K562 (cell line): ENCODE results near the gene LRGUK. TPM values are rescaled to one million over a fixed set of nuclear protein-coding genes. Genes with fewer than 3 reads are reported as not detected.
A peak's percentile ranks its signal among the peaks of the same experiment; 100 is the strongest.

Source experiments
- DMBX1 ChIP-seq: fragments of 250-450 bp; sonication (Bioruptor Pico); IDR thresholded peaks from 2 replicates; pipeline ENCODE4 v1.8.0; 2022; ENCODE audit warnings: inconsistent platforms, mild to moderate bottlenecking, moderate library complexity, borderline replicate concordance
- E2F3 ChIP-seq: fragments of 250-450 bp; sonication (Bioruptor Pico); IDR thresholded peaks from 2 replicates; pipeline ENCODE4 v1.4.0; 2020; ENCODE audit warnings: mild to moderate bottlenecking
- ETV1 ChIP-seq: fragments of 450-650 bp; conservative IDR thresholded peaks from 2 replicates; pipeline ENCODE4 v1.6.1; 2016; ENCODE audit warnings: missing genetic modification characterization, control low read depth, low read depth, missing compliant biosample characterization
- KLF6 ChIP-seq: fragments of 250-450 bp; sonication (Bioruptor Pico); IDR thresholded peaks from 2 replicates; pipeline ENCODE4 v1.4.0; 2020; ENCODE audit warnings: mild to moderate bottlenecking, moderate library complexity, borderline replicate concordance
- RBBP5 ChIP-seq: fragments of 200-600 bp; sonication (generic); IDR thresholded peaks from 2 replicates; pipeline ENCODE4 v1.6.1; 2012; ENCODE audit warnings: borderline replicate concordance, mild to moderate bottlenecking, low read length, control low read depth, inconsistent platforms; ENCODE audit not compliant: insufficient read depth, poor library complexity, severe bottlenecking
- TCFL5 ChIP-seq: fragments of 250-450 bp; sonication (Bioruptor Pico); conservative IDR thresholded peaks from 2 replicates; pipeline ENCODE4 v1.6.1; 2021; ENCODE audit warnings: mild to moderate bottlenecking, moderate library complexity, matching md5 sums
- TRIM28 ChIP-seq: fragments of 450-650 bp; IDR thresholded peaks from 2 replicates; pipeline ENCODE4 v1.6.1; 2017
- ZNF586 ChIP-seq: fragments of 450-650 bp; formaldehyde crosslinking; conservative IDR thresholded peaks from 2 replicates; pipeline ENCODE4 v1.4.0; 2020; ENCODE audit warnings: mild to moderate bottlenecking, moderate library complexity
- polyA plus RNA-seq, 8 experiments: library from polyadenylated mRNA; depleted of rRNA in 4 of 8; stranded (reverse) in 5 of 8; unstranded in 3 of 8; fragments of >200 nt; fragmentation: Nextera tagmentation in 2 of 8; fragmentation: Illumina TruSeq in 1 of 8; extraction: Ambion mirVana in 2 of 8; extraction: Trizol in 1 of 8; gene quantifications; 2 replicates each; pipeline versions ENCODE4 v1.2.1 to v1.2.3, GENCODE V29; 2011 to 2014; ENCODE audit warnings: inconsistent platforms in 1 of 8, missing spikeins in 1 of 8
- total RNA-seq, 7 experiments: library from RNA; depleted of rRNA in 6 of 7; stranded (reverse); fragments of >200 nt in 6 of 7; fragmentation: Illumina TruSeq in 2 of 7; extraction: Trizol in 2 of 7; gene quantifications; 2 replicates each; pipeline versions ENCODE4 v1.2.1 to v1.2.3, GENCODE V29; 2011 to 2021; ENCODE audit warnings: low replicate concordance in 1 of 7
- TF ChIP-seq, protein P1 (sequence below), 2 experiments: IDR thresholded peaks in 1 of 2; conservative IDR thresholded peaks in 1 of 2; 2 replicates each; pipeline ENCODE4 v1.6.1; 2016; ENCODE audit warnings: low read depth in 2 of 2, mild to moderate bottlenecking in 1 of 2, missing compliant biosample characterization in 1 of 2, missing genetic modification characterization in 1 of 2, moderate library complexity in 1 of 2
- TF ChIP-seq, protein P2 (sequence below): sonication (generic); formaldehyde crosslinking; IDR thresholded peaks from 2 replicates; pipeline ENCODE4 v1.8.0; 2022; ENCODE audit warnings: mild to moderate bottlenecking, missing genetic modification reagents, borderline replicate concordance
- TF ChIP-seq, protein P3 (sequence below): fragments of 200-600 bp; sonication (generic); IDR thresholded peaks from one replicate; pipeline ENCODE4 v1.6.1; 2012; ENCODE audit warnings: mild to moderate bottlenecking, low read depth, low read length, inconsistent platforms

Gene LRGUK
- total and polyA plus RNA-seq, 9 of the 15 experiments (the other 6 are each of a cell fraction or from before 2014, with no cell fraction given) = 0.04 to 0.33 (median 0.18) TPM

DNA sequence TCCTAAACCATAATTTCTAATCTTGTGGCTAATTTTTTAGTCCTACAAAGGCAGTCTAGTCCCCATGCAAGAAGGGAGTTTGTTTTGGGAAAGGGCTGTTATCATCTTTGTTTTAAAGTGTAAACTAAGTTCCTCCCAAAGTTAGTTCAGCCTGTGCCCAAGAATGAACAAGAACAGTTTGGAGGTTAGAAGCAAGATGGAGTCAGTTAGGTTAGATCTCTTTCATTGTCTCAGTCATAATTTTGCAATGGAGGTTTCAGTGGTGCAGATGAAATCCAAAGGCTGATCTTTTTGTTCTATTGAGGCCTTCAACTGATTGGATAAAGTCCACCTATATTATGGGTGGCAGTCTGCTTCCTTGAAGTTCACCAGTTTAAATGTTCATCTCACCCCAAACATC, 68.1 kb downstream of the LRGUK start (continued):
- TF ChIP-seq, protein P1, sequence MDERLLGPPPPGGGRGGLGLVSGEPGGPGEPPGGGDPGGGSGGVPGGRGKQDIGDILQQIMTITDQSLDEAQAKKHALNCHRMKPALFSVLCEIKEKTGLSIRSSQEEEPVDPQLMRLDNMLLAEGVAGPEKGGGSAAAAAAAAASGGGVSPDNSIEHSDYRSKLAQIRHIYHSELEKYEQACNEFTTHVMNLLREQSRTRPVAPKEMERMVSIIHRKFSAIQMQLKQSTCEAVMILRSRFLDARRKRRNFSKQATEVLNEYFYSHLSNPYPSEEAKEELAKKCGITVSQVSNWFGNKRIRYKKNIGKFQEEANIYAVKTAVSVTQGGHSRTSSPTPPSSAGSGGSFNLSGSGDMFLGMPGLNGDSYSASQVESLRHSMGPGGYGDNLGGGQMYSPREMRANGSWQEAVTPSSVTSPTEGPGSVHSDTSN (CRISPR knock-in tag; IDR thresholded peaks at IDR 0.05; ENCODE audit: low read depth) = no peak
- TF ChIP-seq, protein P1 (tag; conservative IDR thresholded peaks at IDR 0.05; ENCODE audit: low read depth) = 0 out of 2 replicates have a peak, but pooled peaks have one; percentile 5
- TF ChIP-seq ETV1 (tag) = no peak
- no peak for TF ChIP-seq TRIM28
- 0 out of 2 replicates have a peak, but pooled peaks have one; percentile 48 for TF ChIP-seq E2F3
- TF ChIP-seq, protein P2, sequence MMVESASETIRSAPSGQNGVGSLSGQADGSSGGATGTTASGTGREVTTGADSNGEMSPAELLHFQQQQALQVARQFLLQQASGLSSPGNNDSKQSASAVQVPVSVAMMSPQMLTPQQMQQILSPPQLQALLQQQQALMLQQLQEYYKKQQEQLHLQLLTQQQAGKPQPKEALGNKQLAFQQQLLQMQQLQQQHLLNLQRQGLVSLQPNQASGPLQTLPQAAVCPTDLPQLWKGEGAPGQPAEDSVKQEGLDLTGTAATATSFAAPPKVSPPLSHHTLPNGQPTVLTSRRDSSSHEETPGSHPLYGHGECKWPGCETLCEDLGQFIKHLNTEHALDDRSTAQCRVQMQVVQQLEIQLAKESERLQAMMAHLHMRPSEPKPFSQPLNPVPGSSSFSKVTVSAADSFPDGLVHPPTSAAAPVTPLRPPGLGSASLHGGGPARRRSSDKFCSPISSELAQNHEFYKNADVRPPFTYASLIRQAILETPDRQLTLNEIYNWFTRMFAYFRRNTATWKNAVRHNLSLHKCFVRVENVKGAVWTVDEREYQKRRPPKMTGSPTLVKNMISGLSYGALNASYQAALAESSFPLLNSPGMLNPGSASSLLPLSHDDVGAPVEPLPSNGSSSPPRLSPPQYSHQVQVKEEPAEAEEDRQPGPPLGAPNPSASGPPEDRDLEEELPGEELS = no peak
- TF ChIP-seq DMBX1 (CRISPR knock-in tag) = peak; percentile 97
- TF ChIP-seq, protein P3, sequence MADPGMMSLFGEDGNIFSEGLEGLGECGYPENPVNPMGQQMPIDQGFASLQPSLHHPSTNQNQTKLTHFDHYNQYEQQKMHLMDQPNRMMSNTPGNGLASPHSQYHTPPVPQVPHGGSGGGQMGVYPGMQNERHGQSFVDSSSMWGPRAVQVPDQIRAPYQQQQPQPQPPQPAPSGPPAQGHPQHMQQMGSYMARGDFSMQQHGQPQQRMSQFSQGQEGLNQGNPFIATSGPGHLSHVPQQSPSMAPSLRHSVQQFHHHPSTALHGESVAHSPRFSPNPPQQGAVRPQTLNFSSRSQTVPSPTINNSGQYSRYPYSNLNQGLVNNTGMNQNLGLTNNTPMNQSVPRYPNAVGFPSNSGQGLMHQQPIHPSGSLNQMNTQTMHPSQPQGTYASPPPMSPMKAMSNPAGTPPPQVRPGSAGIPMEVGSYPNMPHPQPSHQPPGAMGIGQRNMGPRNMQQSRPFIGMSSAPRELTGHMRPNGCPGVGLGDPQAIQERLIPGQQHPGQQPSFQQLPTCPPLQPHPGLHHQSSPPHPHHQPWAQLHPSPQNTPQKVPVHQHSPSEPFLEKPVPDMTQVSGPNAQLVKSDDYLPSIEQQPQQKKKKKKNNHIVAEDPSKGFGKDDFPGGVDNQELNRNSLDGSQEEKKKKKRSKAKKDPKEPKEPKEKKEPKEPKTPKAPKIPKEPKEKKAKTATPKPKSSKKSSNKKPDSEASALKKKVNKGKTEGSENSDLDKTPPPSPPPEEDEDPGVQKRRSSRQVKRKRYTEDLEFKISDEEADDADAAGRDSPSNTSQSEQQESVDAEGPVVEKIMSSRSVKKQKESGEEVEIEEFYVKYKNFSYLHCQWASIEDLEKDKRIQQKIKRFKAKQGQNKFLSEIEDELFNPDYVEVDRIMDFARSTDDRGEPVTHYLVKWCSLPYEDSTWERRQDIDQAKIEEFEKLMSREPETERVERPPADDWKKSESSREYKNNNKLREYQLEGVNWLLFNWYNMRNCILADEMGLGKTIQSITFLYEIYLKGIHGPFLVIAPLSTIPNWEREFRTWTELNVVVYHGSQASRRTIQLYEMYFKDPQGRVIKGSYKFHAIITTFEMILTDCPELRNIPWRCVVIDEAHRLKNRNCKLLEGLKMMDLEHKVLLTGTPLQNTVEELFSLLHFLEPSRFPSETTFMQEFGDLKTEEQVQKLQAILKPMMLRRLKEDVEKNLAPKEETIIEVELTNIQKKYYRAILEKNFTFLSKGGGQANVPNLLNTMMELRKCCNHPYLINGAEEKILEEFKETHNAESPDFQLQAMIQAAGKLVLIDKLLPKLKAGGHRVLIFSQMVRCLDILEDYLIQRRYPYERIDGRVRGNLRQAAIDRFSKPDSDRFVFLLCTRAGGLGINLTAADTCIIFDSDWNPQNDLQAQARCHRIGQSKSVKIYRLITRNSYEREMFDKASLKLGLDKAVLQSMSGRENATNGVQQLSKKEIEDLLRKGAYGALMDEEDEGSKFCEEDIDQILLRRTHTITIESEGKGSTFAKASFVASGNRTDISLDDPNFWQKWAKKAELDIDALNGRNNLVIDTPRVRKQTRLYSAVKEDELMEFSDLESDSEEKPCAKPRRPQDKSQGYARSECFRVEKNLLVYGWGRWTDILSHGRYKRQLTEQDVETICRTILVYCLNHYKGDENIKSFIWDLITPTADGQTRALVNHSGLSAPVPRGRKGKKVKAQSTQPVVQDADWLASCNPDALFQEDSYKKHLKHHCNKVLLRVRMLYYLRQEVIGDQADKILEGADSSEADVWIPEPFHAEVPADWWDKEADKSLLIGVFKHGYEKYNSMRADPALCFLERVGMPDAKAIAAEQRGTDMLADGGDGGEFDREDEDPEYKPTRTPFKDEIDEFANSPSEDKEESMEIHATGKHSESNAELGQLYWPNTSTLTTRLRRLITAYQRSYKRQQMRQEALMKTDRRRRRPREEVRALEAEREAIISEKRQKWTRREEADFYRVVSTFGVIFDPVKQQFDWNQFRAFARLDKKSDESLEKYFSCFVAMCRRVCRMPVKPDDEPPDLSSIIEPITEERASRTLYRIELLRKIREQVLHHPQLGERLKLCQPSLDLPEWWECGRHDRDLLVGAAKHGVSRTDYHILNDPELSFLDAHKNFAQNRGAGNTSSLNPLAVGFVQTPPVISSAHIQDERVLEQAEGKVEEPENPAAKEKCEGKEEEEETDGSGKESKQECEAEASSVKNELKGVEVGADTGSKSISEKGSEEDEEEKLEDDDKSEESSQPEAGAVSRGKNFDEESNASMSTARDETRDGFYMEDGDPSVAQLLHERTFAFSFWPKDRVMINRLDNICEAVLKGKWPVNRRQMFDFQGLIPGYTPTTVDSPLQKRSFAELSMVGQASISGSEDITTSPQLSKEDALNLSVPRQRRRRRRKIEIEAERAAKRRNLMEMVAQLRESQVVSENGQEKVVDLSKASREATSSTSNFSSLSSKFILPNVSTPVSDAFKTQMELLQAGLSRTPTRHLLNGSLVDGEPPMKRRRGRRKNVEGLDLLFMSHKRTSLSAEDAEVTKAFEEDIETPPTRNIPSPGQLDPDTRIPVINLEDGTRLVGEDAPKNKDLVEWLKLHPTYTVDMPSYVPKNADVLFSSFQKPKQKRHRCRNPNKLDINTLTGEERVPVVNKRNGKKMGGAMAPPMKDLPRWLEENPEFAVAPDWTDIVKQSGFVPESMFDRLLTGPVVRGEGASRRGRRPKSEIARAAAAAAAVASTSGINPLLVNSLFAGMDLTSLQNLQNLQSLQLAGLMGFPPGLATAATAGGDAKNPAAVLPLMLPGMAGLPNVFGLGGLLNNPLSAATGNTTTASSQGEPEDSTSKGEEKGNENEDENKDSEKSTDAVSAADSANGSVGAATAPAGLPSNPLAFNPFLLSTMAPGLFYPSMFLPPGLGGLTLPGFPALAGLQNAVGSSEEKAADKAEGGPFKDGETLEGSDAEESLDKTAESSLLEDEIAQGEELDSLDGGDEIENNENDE = no peak
- no peak for TF ChIP-seq RBBP5
- peak; percentile 93; the same call in 1 of the 2 replicates for TF ChIP-seq KLF6
- TF ChIP-seq ZNF586 (CRISPR knock-in tag) = no peak
- peak; percentile 75 for TF ChIP-seq TCFL5 (CRISPR knock-in tag)
